GOT3 (cell line): ENCODE results near the gene BPIFB6.

ENCODE experiments used
- DNase-seq: peaks from one replicate; lab custom pipeline; 2025; ENCODE audit warnings: mixed read lengths; lab: John Stamatoyannopoulos, UW

Gene BPIFB6

DNA sequence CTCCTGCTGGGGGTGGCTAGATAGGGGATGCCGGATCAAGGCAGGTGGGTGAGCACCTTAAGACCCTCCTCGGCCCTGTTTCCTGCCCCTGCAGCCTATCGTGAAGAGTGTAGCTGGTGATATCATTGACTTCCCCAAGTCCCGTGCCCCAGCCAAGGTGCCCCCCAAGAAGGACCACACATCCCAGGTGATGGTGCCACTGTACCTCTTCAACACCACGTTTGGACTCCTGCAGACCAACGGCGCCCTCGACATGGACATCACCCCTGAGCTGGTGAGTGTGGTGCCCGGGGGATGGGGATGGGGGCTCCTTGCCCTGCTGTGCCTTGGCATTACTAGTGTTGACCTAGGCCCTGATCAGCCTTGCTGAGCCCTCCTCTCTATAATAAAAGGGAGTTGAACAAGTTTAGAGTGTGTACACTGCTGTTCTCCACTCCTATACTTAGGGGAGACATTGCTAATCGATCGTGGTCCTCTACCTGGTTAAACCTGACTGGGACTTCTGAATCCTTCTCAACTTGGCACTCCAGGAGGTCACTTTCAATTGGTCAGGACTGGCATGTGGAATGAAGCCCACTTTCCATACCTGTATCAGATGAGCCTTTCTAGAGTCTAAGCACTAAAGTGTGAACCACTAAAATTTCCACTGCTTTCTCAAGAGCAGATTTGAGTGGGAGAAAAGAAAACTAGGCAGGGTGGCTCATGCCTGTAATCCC is 33.3 kb downstream of the BPIFB6 start:
- no peak for DNase-seq

GRCh38 chr20:33065785-33066184 is 34.3 kb downstream of the BPIFB6 start:
- no peak for DNase-seq

DNA sequence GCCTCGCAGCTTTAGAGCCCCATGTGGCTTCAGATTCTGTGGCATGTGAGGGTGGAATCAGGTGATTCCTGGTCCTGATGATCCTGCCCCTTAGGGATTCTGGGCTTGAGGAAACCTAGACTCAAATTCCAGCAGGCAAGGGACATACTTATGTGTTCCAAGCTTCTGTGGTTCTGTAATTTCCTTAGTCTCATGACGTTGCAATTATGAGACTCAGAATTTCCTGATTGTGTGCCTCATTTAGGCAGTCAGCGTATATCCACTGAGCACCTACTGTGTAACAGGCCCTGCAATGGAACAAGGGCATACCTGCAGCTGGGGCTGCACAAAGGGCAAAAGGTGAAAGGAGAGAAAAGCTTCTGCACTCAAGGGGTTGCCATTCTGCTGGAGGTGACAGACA is 36.4 kb downstream of the BPIFB6 start:
- no peak for DNase-seq

DNA sequence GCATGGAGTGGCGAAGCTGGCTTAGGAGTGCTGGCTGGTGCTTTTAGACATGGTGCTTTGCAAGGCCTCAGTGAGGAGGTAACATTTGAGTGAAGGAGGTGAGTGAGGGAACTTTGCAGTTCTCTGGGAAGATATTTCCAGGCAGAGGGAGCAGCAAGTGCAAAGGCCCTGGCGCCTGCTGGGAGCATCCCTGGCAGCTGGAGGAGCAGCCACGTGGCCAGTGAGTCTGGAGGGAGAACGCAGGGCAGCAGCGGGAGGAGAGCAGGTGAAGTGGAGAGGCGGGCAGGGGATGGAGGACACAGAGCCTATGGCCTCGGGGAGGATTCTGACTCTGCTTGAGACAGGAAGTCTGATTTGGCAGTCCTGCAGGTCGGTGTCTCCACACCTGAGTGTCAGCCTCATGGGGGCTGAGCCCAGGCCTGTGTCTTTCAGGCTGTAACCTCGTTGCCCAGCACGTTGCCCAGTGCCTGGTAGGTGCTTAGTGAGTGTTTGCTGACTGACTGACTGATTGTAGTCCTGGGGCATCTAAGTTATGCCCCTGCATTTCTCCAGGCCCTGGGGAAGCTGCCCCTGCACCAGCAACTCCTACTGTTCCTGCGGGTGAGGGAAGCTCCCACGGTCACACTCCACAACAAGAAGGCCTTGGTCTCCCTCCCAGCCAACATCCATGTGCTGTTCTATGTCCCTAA is 36.9 kb downstream of the BPIFB6 start:
- no peak for DNase-seq

- DNase-seq = no peak
These were observed 38.2 kb downstream of the BPIFB6 start for GRCh38 chr20:33069673-33070072.

DNA sequence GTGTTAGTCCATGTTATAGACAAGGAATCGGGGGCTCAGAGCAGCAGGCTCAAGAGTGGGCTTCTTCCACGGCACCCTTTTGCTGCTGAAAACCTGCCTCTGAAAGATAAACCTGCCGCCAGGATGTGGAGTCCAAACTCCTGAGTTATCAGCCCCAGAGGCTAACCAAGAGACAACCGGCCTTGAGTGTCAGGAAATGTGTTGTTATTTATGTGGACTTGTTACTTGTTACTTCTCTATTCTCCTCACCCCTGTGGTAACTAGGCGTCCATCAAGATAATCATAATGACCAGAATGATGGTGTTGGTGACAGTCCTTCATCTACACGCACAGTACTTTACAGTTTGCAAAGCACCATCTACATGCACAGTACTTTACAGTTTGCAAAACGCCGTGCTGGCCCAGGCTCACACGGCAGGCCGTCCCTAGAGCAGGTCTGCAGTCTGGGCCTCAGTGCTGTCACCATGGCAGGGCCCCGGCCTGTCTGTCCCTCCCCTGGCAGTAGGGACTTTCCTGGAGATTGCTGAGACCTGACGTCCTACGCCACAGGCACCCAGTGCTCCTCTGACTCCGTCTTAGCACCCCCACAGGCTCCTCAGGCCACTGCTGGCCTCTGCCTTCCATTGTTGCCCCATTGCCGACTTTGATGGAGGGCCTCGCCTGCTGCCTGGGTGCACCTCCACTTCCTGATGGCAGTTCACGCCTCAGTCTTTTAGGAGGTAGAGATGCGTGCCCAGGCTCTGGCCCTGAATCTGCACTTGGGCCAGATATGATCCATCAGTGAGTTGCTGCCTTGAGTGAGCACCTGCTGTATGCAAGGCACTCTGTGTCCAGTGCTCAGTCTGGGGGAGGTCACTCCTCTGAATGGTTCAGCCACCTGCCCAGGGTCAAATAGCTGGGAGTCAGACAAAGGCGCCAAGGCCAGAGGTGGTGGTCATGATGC is 38.9 kb downstream of the BPIFB6 start:
- DNase-seq = no peak

GRCh38 chr20:33071198-33071597 is 39.8 kb downstream of the BPIFB6 start:
- DNase-seq = no peak

- DNase-seq = no peak
These were observed 40.9 kb downstream of the BPIFB6 start for GRCh38 chr20:33072362-33072761.

DNA sequence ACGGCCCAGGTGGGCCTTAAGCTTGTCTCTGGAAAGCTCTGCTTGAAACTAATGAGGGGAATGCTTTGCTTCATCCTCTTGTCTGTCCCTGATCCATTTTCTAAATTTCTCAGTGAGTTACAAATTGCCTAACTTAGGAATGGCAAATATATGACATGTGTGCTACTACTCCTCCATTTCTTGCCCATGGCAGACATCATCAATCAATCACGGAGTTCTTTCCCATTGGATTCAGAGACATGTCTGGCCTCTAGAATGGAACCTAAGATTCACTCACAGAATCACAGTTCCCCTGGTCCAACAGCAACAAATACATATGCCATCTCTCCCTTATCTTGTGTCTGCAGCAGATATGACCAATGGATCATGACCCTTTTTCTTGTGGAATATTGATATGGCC is 41.4 kb downstream of the BPIFB6 start:
- no peak for DNase-seq

DNA sequence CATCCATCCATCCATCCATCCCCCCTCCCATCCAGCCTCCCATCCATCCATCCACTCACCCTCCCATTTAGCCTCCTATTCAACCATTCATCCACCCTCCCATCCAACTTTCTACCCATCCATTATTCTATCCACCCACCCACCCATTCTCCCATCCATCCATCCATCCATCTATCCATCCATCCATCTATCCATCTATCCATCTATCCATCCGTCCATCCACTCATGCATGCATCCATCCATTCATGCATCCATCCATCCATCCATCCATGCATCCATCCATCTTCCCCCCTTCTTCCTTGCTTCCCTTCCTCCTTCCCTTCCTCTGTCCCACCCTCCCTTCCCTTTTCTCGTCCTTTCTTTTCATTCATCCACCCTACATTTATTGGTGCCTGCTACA is 43.2 kb downstream of the BPIFB6 start:
- no peak for DNase-seq

DNA sequence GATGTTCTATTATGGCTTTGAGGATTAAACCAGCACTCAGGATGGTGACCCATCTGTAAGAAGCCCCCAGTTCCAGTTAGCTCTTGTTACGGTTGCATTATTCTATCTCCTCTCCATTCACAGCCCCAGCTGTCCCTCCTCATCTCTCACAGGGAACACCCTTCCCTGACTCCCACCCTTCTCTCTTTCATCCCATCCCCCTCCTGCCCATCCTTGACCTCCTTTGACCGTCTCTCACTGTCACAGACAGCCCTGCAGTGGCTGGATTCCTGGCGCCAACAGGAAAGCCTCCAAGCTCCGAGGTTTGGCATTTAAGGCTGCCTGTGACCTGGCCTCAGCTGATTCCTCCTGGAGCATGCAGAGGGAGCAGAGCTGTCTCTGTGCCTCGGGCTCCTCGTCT is 43.8 kb downstream of the BPIFB6 start:
- no peak for DNase-seq

- DNase-seq = no peak
These were observed 45.4 kb downstream of the BPIFB6 start for GRCh38 chr20:33076662-33077372.

DNA sequence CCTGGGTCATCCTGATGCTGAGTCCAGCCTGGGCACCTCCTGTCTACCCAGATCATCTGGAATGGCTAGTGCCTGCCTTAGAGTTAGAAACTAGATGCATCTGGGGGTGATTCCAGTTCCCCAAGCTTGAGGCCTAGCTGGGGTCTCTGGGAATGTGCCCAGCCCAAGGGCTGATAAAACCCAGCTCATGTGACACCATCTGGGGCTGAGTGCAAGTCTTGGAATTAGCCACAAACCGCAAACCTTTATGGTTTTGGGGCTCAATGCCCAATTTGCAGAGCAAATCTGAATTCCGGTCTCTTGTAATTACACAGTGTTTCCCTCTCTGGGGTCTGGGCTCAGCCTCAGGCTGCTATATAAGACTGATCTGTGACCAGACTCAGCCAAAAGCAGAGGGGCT is 47.8 kb downstream of the BPIFB6 start, which contains the start of gene BPIFB4:
Gene BPIFB4 (plus strand): TSS at position 385 of the 400 bp plus-strand sequence. CDS start 1,884 bp downstream, outside the sequence.
- no peak for DNase-seq

DNA sequence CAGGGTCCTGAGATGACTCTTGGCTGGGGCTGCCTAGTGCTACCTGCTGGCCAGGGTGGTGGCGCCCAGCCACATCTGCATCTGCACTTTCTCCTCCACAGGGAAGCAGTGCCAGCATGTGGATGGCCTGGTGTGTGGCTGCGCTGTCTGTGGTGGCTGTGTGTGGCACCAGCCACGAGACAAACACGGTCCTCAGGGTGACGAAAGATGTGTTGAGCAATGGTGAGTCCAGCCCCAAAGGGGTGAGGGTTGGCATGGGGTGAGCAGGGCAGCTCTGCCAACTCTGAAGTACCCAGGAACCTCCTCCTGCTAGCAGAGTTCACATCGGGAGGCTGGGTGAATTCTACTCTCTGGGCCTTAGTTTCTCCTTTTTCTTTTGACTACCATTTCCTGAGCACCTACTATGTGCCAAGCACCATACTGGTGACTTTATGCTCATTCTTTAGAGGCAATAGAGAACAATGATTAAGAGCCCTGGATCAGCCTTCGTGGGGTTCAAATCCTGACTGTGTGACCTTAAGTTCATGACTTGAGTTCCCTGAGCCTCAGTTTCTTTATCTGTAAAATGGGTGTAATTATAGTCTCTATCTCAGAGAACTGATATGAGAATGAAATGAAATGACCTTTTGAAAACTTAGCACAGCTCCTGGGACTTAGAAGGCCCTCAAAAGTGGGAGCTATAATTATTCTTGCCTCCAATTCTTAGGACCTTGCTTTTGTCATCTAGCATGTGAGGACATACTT is 50.1 kb downstream of the BPIFB6 start:
- DNase-seq = no peak

DNA sequence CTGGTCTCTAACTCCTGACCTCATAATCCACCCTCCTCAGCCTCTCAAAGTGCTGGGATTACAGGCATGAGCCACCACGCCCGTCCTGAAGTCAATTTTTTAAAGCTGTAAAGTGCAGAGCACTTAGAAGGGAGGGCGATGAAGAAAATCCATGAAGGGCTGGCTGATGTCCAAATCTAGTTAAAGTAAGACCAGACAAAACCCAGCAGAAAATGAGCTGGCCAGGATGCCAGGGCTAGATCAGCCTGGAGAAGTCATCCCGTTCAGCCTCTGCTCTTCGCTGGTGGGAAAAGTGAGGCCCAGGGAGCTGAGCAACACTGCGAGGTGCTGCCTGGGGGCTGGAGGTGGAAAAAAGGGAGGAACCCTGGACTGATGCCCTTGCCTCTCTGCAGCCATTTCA is 51.1 kb downstream of the BPIFB6 start:
- no peak for DNase-seq

- DNase-seq = no peak
These were observed 52.3 kb downstream of the BPIFB6 start for GRCh38 chr20:33083544-33084340.

GRCh38 chr20:33084722-33085121 is 53.3 kb downstream of the BPIFB6 start:
- DNase-seq = no peak

- DNase-seq = no peak
These were observed 54.7 kb downstream of the BPIFB6 start for GRCh38 chr20:33086052-33086722.

- no peak for DNase-seq
These were observed 59.7 kb downstream of the BPIFB6 start for GRCh38 chr20:33091147-33091546.

DNA sequence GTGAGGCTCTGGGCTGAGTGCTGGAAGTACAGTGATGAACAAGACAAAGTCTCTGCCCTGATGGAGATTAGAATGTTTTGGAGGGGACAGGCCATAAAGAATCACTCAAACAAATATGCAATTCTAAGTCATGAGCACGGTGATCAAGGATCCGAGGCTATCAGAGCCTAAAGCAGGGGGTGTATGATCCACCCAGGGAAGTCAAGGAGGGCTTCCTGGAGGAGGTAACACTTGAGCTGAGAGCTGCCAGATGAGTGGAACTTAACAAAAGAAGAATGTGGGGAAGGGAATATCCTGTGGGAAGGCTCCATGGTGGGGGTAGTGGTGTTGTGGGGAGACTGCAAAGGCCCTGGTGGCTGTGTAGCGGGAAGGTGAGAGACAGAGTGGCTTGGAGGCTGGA is 60.2 kb downstream of the BPIFB6 start:
- no peak for DNase-seq
